GM18858 (cell line): ENCODE measurements around the gene EMC10.

Experiments
- ATAC-seq: cut with Tn5 transposase; IDR thresholded peaks from one replicate; pipeline ENCODE4 v1.9.1; 2021; ENCODE audit not compliant: unreplicated experiment

The EMC10 gene

DNA sequence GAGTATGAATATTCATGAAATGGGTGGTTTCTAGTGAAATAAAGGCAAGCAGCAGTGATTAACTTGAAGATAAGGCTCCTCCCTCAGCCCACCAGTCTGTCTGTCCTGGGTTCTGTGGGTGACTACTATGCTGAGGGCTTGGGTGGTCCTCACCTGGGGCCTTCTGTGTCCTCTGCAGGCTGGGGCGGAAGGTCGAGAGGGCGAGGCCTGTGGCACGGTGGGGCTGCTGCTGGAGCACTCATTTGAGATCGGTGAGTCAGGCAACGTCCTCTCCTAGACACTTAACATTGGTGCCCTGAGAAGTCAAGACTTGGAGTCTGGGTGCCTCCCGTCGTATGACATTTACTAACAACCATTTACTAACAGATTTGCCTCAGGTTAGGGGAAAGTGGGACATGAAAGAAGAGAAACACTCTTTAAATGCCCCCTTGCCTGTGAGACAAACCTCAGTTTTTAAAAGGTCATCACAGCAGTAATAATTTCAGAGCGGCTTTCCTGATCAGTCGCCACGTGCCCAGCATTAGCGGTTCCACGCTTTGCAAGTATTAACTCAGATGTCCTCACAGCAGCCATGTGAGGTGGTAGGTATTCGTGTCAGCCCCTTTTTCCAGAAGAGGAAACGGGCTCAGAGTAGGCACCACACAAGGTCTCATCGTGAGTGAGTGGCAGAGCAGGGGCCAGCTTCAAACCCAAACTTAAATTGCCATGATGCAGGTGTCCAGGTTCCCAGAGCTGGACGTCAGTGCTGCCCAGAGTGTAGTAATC is 1.6 kb downstream of the EMC10 start:
- ATAC-seq = no peak

DNA sequence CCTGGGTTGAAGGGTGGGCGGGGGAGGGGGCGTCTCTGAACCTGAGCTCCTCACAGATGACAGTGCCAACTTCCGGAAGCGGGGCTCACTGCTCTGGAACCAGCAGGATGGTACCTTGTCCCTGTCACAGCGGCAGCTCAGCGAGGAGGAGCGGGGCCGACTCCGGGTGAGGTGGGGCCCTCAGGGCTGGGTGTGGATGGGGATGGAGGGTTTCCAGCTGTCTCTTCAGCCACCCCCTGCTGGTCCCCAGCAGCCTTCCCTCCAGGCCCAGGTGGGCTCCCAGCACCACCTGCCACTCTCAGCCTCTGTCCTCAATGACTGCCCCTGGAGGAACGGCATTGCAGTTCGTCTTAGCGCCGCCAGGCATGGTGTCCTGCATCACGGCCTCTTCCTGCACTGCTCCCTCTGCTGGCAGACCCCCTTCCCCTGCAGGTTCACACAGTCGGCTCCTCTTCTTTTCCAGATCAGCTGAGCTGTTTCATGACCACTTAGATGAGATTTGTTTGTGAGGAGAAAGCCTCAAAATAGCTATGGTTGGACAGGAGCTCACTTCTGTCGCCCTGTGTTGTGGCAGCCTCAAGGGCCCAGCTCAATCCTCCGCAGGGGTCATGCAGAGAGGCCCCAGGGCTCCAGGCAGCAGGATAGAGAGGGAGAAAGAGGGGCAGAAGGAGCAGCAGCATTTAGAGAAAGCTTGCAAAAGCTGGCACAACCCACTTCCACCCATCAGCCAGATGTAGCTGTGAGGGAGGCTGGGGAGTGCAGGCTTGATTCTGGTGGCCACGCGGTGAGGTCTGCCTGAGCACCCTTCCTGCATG is 2.8 kb downstream of the EMC10 start:
- no peak for ATAC-seq

DNA sequence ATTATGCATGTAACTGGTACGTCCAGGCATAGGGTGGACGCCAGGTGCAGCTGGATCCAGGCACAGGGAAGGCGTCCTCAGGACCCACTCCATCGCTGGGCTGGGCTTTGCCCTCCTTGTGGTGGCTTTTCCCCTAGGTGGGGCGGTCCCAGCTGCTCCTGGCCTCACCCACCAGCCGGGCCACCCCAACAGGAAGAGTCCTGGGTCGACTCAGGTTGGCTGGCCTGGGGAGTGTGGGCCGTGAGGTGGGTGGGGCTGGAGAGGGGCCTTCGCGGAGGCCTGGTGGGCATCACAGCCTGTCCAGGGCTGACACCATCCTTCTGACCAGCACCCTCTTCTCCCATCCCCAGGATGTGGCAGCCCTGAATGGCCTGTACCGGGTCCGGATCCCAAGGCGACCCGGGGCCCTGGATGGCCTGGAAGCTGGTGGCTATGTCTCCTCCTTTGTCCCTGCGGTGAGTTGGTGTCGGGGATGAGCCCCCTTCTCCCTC is 3.5 kb downstream of the EMC10 start:
- no peak for ATAC-seq

DNA sequence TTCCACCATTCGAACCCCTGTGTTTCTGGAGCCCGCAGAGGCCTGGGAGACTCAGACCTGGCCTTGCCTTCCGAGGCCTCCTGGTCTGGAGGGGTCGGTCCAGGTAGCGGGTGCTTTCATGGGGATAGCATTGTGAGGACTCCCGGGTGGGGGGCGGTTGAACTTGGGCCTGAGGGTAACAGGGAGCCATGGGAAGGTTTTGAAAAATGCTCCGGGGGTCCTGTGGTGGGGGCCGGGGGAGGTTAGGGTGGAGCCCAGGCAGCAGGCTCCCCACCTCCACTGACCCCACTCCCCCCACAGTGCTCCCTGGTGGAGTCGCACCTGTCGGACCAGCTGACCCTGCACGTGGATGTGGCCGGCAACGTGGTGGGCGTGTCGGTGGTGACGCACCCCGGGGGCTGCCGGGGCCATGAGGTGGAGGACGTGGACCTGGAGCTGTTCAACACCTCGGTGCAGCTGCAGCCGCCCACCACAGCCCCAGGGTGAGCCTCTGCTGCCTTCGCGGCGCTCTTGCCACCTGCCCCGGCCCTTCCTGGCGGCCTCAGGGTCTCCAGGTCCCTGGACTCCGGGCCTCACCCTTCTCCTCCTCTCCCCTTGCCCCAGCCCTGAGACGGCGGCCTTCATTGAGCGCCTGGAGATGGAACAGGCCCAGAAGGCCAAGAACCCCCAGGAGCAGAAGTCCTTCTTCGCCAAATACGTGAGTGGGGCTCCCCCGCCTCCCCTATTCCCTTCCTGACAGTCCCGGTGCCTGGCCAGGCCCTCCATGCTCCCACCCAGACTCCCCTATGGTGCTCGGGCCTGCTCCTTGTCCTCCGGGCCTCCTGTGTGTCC is 4.2 kb downstream of the EMC10 start:
- ATAC-seq = no peak

DNA sequence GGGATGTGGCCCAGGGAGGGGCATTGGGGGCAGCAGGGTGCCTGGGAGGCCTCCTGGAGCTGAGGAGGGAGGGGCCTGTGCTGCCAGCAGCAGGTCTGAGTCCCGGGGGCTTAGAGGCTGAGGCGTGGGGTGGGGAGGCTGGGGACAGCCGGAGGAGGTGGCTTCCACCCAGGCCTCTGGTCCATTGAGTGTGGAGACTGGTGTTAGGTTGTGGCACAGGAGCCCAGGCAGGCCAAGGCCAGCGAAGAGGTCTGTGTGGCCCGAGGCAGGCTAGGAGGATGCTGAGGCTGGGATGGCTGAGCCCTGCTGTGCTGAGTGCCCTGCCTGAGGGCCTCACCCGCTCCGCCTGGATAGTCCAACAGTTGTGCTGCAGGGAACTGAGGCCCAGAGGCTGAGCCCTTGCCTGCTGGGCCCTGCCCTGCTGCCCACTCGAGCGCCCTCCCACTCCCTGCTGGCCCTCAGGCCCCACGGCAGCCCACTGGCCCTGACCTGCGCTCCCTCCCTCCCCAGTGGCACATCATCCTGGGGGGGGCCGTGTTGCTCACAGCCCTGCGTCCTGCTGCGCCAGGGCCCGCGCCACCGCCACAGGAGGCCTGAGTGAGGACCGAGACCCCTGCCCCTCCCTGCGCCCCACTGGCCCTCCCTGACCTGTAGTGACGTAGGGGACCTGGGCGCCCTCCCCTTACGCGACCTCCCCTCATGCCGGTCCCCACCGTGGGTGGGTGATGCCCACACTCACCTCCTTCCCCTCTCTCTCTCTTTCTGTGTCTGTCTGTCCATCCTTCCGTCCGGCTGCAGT is 5.2 kb downstream of the EMC10 start:
- ATAC-seq = no peak

DNA sequence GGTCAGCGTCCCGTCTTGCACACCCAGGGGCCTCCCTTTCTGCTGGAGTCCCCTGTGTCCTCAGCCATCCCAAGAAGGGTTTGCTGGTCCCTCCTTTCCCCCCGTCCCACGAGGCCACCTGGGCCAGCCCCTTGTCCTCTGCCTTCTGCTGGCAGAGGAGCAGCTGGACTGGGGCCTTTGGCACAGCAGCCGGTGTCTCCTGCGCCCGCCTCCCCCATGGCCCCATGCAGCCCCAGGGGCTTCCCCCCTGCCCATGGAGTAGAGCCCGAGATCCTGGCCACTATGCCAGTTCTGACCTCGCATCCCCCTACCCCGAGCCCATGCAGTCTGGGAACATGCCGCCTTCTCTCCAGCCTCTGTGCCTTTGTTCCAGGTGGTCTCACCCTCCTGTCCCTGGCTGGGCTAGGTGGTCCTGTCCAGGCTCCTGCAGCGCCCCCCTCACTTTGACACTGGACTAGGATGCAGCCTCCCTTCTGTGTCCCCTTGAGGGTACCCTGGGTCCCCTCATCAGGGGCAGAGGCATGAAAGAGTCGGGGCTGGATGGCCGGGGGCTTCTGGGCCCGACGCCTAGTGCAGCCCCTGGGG is 6.1 kb downstream of the EMC10 start:
- no peak for ATAC-seq

DNA sequence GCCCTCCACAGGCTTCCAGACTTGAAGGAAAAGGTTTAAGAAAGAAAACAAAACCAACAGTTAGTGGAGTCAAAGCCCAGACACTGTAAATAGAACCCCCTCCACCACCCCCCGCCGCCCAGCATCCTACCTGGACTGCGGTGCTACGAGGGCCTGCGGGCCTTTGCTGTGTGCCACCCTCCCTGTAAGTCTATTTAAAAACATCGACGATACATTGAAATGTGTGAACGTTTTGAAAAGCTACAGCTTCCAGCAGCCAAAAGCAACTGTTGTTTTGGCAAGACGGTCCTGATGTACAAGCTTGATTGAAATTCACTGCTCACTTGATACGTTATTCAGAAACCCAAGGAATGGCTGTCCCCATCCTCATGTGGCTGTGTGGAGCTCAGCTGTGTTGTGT is 6.6 kb downstream of the EMC10 start:
- ATAC-seq = no peak

DNA sequence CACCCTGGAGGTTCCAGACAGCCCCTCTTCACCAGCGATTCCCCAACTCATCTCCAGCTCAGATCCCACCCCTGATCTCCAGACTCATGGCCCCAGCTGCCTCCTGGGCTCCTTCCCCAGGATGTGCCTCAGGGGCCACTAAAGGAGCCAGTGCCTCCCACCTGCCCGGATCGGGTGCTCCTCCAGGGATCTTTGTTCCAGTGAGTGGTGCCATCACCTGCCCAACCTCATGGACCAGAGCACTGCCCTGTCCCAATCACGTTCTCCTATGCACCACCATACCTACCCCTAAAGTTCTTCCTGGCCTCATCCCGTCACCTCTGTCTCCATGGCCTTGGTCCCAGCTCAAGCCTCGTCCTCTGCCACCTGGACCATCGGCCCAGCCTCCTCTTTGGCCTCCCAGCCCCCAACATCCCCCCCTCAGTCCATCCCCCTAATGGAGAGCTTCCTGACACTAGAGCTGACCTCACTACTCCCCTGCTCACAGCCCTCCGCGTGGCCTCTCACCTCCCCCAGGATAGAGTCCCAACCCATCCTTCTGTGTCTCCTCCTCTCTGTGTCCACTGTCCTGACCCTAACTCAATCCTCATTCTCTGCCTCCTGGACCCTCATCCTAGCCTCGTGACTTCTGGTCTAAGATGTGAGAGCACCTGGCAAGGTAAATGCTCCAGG is 9.1 kb downstream of the EMC10 start:
- ATAC-seq = no peak

DNA sequence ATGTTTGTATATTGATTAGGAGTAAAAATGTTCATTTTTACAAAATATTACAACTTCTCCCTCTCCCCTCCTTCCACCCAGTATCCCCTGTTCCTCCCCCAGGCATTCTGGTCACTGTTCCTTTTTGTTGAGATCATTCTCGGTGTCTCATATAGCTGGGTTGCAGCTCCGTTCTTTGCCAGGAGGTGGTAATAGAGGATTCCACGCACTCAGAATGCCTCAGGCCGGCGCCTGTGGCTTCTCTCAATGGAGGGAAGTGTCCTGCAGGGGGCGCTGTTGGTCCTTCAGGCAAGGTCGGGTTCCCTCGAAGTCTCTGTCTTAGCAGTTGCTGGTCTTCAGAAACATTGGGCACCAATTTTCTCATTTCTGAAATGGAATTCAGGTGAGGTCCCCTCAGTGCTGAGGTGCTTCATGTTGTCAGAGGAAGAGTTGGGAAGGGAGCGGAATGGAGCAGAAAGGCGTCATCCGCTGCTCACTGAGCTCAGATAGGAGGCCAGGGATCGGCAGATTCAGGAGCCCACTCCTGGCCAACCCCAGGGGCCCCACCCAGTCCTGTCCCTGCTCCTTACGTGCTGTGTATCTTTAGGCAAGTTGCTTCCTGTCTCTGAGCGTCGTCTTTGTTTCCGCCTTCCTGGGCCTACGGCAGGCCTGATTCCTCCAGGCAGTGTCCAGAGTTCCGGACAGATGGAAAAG is 10.7 kb downstream of the EMC10 start:
- ATAC-seq = no peak

DNA sequence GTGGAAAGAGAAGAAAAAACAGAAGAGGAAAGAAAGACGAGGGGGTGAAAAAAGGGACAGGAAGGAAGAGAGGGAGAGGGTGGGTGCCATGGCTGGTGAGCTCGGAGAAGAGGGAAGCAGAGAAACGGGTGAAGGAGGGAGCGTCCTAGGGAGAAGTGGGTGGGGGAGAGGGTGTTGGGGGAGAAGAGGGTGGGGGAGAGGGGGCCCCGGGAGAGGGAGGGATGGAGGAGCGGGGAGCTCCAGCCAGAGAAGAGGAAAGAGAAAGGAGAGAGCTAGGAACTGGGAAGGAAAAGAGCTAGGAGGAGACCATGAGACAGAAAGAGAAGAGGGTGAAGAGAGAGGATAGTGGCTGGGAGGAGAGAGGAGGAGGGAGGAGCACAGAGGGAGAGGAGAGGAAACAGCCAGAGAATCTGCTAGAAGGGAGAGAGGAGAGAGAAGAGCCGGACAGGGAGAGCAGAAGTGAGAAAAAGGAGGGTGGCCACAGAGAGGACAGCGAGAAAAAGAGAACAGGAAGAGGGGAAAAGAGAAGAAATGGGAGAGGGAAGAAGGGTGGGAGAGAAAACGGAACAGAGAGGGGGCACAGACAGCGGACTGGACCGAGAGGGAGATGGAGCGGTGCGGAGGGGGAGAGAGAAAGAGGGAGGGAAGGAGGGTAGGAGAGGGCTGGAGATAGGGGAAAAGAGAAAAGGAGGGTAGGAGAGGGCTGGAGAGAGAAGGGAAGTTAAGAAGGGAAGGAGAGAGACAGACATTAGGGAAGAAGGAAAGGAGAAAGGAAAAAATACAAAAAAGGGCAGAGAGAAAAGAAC is 12.3 kb downstream of the EMC10 start:
- no peak for ATAC-seq

DNA sequence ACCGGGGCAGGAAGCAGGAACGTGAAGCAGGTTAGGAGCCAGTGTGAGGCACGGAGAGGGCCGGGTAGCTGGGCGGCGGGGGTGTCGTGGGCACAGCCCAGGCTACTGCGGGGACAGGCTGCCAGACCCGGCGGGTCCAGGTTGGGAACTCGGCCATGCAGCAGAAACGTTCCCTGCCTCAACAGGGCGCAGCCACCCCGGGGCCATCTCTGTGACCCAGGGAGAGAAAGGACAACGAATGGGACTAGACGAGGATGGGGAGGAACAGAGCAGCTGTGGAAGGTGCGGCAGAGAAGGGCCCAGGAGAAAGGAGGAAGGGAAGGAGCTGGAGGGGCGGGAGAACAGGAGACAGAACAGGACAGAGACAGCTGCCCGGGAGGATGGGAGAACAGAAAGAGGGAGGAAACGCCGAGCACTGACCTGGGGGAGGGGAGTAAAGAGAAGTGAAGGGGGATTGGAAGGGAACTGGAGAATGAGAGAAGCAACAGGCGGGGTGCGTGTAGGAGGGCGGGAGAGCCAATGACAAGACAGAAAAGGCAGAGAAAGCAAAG is 13.2 kb downstream of the EMC10 start:
- ATAC-seq = no peak

DNA sequence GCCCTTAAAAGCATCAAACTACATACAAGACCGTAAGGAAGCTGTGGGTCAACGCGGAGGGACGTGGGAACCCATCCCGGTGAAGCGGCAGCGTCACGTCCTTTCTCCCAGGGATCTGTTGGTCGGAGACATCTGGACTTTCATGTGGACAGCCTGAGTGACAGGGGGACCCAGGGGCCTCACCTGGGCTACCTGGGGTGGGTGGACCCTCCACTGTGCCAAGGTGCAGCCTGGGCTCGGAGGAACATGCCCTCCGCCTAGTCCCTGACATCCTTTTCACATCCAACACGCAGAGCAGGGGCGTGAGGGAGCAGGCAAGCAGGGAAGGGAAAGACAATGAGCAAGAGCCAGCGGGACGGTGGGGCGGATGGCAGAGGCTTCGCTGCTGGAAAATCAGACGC is 14.1 kb downstream of the EMC10 start:
- ATAC-seq = no peak

DNA sequence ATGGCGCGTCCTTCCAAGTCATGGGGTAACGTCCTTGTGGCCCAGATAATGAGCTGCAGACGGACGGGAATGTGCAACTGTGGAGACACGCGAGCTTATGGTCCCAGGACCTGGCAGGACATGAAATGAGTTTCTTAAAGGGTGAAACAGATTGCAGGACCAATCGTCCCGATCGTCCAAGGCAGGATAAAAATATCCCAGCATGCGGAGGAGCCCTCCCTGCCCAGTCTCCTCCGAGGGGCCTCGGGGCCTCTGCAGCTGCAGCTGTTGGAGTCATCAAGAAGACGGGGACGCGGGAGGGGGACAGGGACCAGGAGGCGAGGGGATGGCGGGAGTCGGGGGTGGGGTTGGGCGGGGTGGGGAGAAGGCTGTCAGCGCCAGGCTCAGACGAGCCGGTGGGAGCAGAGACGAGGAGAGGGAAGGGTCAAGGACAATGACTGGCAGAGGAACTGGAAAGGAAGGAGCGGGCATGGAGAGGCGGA is 14.7 kb downstream of the EMC10 start:
- ATAC-seq = no peak

DNA sequence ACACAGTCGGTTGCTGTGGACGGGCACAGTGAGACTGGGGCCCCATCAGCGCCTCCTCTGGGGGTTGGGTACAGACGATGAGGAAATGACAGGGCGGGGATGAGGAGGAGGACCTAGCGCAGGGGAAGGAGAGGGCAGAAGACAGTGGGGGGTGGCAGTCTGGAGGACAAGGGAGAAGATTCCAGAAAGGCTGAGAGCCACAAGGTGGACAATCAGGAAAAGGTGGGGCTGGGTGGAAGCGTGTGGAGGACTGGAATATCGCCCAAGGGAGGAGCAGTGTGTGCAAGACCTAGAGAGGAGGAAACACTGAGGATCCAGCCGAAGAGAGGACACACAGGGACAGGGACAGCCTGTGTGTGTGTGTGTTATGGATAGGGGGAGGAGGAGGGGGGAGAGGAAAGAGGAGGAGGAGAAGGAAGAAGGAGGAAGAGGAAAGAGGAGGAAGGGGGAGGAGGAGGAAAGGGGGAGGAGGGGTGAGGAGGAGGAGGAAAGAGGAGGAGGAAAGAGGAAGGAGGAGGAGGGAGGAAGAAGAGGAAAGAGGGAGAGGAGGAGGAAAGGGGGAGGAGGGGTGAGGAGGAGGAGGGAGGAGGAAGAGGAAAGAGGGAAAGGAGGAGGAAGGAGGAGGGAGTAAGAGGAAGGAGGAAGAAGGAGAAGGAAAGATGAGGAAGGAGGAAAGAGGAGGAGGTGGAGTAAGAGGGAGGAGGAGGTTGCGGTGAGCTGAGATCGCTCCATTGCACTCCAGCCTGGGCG is 16.2 kb downstream of the EMC10 start:
- no peak for ATAC-seq

DNA sequence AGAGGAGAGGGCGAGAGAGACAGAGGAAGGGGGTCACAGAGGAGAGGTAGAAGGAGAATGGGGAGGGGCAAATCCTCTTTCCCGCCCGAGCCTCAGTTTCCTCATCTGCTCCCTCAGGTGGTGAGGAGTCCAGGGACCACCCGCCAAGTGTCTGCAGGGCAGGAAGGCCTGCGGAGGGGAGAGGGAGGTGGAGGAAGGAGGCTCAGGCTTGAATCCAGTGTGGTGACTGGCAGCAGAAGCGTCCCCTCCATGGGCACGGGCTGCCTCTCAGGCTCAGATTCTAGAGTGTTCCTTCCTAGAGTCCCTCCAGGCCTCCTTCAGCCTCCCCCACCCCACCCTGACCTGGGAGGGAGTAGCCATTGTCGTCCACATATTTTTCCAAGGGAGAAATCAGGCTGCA is 16.9 kb downstream of the EMC10 start:
- ATAC-seq = no peak

DNA sequence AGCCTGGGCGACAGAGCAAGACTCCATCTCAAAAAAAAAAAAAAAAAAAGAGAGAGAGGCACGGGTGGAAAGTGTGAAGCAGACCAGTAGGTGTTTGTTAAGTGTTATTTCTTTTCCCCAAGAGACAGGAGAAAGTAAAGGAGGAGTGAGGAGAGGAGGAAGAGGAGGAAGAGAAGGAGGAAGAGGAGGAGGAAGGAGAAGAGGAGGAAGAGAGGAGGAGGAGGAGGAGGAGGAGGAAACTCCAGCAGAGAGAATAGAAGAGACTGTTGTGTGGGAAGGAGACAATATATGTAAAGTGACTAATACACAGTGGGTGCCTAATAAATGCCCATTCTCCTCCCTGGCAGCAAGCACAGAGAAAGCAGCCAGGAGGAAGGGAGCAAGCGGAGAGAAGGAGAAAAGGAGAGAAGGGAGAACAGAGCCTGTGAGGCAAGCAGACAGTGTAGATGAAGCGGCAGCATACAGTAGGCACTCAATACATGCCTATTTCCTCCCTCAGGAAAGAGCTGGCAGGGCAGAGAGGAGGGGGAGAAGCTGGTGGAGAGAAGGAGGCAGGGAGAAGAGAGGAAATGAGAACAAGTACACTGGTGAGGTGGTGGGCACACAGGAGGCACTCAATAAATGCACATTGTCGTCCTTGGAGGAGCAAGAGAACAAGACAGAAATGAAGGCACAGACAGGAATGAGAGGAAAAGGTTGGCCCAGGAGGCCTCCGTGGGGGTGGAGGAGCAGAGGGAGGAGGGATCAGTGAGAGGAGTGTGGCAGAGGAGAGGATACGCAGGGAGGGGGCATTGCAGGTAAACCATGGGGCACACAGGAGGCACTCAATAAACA is 18.1 kb downstream of the EMC10 start:
- ATAC-seq = no peak
